ENCODE results near the gene KDM2A.
"Not testable (repeated sequence)": the region's sequence is repeated elsewhere in the genome, so short reads cannot be mapped to it uniquely, and the experiment has no call there.

The KDM2A gene

DNA sequence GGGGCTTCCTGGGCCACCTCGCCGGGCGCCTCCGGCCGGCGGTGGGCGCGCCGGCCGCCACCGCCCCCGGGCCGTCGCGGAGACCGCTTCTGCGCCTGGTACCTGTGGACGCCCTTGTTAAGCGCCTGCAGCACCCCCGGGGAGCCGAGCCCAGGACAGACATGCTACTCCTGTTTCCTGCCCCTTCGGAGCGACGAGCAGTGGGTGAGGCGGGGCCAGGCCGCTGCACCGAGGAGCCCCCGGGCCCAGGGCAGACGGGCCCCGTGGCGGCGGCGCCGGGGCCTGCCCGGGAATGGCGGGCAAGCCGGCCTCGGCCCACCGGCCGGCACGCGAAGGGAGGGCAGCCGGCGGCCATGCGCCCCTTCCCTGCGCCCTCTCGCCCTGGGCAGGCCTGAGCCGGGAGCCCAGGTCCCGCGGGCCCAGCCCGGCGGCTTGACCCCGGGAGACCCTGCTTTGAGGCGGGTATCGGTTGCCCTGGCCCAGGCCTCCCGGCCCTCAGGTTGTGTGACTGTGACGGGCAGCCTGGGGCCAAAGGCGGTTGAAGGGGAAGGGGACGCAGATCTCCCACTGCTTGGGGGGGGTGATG lies 789 bp upstream of the KDM2A start:
- peak overlapping the region; percentile 68; the same call in 1 of the 2 replicates for H3K27ac ChIP-seq (ENCODE audit: low read depth, low read length)
- H2AFZ ChIP-seq (ENCODE audit: low read length, unreplicated experiment) = peak overlapping the region; percentile 95
- H3K27me3 ChIP-seq (ENCODE audit: insufficient read depth, low read length) = no peaks in the 10 kb centered on the region
- H3K79me2 ChIP-seq (ENCODE audit: control insufficient read depth, insufficient read depth, low read length, unreplicated experiment) = peaks cover 41% of the 10 kb centered on the region
- H3K4me1 ChIP-seq (ENCODE audit: control insufficient read depth, insufficient read depth, low read length, unreplicated experiment) = no peaks in the 10 kb centered on the region
- H3K4me3 ChIP-seq (ENCODE audit: low read depth, low read length) = peak overlapping the region; percentile 72
- no peaks in the 10 kb centered on the region for H3K36me3 ChIP-seq (ENCODE audit: insufficient read depth, low read length)

DNA sequence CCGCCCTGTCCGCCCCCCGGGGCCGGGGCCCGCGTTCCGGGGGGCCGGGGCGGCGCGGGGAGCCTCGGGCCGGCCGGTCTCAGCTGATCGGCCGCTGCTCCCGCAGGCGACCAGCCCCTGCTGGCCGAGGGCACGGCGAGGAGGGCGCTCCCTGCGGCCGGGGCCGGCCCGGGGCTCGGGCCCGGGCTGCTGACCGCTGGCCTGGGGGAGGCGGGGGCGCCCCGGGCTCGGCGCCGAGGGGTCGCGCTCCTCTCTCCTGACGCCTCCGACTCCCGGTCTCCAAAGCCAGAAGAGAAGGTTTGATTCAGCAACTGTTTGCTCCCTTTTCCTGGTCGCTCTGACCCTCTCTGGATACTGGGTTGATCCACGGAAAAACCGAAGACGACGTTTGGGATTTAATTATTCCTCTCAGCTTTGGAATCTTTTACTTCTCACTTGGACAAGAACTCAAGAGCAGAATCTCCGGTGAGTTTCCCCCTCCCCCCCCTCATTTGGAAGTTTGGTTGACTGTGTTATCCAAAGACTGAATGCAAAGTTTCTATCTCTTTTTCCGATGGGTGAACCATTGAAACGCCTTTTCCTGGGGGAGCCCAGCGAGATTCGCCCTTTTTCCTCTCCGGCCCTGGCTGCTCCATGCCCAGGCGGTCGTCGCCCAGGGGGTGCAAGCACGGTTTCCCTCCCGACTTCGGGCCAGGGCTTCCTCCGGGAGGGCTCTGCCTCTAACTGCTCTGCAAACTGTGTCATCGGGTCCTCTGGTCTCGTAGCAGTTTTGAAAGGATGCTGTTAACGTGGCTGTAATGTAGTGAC lies 725 bp downstream of the KDM2A start:
- Histone ChIP-seq H2AFZ (ENCODE audit: low read length, unreplicated experiment) (peak overlapping the region; percentile 23), H3K36me3 (ENCODE audit: insufficient read depth, low read length) (no peaks in the 10 kb centered on the region), H3K79me2 (ENCODE audit: control insufficient read depth, insufficient read depth, low read length, unreplicated experiment) (peaks cover 48% of the 10 kb centered on the region), H3K27ac (ENCODE audit: low read depth, low read length) (peak overlapping the region; percentile 61; the same call in 1 of the 2 replicates), H3K4me3 (ENCODE audit: low read depth, low read length) (peak overlapping the region; percentile 99), H3K27me3 (ENCODE audit: insufficient read depth, low read length) (no peaks in the 10 kb centered on the region), H3K4me1 (ENCODE audit: control insufficient read depth, insufficient read depth, low read length, unreplicated experiment) (no peaks in the 10 kb centered on the region)

DNA sequence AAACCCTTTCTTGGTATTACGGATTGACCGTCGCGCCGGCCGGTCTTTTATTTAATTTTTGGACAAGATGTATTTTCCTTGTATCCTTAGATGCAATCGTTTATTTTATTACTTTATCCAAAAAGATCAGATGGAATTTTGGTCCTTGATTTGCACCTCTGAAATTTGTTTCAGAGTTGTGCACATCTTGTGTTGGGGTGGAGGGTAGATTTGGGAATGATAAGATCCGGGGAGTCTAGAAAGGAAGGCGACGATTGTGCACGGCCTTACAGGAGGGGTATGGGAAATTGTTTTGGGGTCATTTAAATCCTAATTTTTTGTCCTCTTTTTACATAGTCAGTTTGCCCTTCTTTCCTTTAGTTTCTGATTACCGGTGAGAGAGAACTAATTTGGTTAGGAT lies 1.4 kb downstream of the KDM2A start:
- no peaks in the 10 kb centered on the region for H3K4me1 ChIP-seq (ENCODE audit: control insufficient read depth, insufficient read depth, low read length, unreplicated experiment)
- H2AFZ ChIP-seq (ENCODE audit: low read length, unreplicated experiment) = no peak overlapping the region
- peaks cover 54% of the 10 kb centered on the region for H3K79me2 ChIP-seq (ENCODE audit: control insufficient read depth, insufficient read depth, low read length, unreplicated experiment)
- H3K27me3 ChIP-seq (ENCODE audit: insufficient read depth, low read length) = no peaks in the 10 kb centered on the region
- peak overlapping the region; percentile 99 for H3K4me3 ChIP-seq (ENCODE audit: low read depth, low read length)
- H3K36me3 ChIP-seq (ENCODE audit: insufficient read depth, low read length) = peaks cover 4% of the 10 kb centered on the region; the same call in 1 of the 2 replicates
- peak overlapping the region; percentile 9; the same call in 1 of the 2 replicates for H3K27ac ChIP-seq (ENCODE audit: low read depth, low read length)

DNA sequence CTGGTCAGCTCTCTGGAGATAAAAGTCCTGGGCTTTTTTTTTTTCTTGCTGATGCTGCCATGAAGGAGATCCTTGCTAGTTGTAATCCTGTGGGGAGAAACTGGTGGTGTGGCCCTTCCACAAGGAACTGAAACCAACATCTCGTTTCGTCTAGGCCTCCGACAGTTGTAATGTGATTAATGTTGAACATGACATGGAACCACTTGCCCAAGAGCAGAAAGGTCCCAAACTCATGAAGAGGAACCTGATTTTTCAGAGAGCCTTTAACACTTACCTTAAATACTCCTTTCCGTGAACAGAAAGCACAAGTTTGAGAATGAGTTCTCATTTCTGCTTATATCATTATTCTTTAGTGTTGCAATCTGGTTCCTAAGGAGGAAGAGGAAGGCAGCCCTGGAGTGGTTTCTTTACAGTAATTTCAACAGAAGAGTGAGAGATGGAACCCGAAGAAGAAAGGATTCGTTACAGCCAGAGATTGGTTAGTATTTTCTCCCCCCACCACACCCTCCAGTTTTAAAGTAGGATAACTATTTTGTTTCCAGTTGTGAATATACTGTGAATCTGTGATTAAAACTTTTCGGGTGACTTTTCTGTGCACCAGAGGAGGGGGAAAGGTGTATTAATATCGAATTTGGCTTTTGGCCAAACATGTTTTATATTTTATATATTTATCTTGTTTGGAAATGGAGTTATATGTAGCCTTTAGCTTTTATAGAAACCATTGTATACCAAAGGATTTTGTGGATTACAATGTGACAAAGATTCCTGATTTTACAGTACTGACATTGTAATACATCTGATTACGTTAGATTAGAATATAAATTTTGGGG lies 2.0 kb downstream of the KDM2A start:
- peaks cover 59% of the 10 kb centered on the region for H3K79me2 ChIP-seq (ENCODE audit: control insufficient read depth, insufficient read depth, low read length, unreplicated experiment)
- peak overlapping the region; percentile 9; the same call in 1 of the 2 replicates for H3K27ac ChIP-seq (ENCODE audit: low read depth, low read length)
- H3K4me1 ChIP-seq (ENCODE audit: control insufficient read depth, insufficient read depth, low read length, unreplicated experiment) = no peaks in the 10 kb centered on the region
- H3K27me3 ChIP-seq (ENCODE audit: insufficient read depth, low read length) = no peaks in the 10 kb centered on the region
- H3K4me3 ChIP-seq (ENCODE audit: low read depth, low read length) = peak overlapping the region; percentile 99
- H2AFZ ChIP-seq (ENCODE audit: low read length, unreplicated experiment) = peak overlapping the region; percentile 1
- H3K36me3 ChIP-seq (ENCODE audit: insufficient read depth, low read length) = peaks cover 4% of the 10 kb centered on the region; the same call in 1 of the 2 replicates

DNA sequence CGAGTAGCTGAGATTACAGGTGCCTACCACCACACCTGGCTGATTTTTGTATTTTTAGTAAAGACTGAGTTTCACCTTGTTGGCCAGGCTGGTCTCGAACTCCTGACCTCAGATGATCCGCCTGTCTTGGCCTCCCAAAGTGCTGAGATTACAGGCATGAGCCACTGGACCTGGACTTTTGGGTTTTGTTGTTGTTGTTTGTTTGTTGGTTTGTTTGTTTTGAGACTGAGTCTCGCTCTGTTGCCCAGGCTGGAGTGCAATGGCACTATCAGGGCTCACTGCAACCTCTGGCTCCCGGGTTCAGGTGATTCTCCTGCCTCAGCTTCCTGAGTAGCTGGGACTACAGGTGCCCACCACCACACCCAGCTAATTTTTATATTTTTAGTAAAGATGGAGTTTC lies 4.7 kb downstream of the KDM2A start:
- not testable (repeated sequence) for H2AFZ ChIP-seq (ENCODE audit: low read length, unreplicated experiment); H3K4me3 ChIP-seq (ENCODE audit: low read depth, low read length); H3K27me3 ChIP-seq (ENCODE audit: insufficient read depth, low read length); H3K4me1 ChIP-seq (ENCODE audit: control insufficient read depth, insufficient read depth, low read length, unreplicated experiment); H3K27ac ChIP-seq (ENCODE audit: low read depth, low read length)
- peaks cover 10% of the 10 kb centered on the region; the same call in 1 of the 2 replicates for H3K36me3 ChIP-seq (ENCODE audit: insufficient read depth, low read length)
- H3K79me2 ChIP-seq (ENCODE audit: control insufficient read depth, insufficient read depth, low read length, unreplicated experiment) = peaks cover 84% of the 10 kb centered on the region

DNA sequence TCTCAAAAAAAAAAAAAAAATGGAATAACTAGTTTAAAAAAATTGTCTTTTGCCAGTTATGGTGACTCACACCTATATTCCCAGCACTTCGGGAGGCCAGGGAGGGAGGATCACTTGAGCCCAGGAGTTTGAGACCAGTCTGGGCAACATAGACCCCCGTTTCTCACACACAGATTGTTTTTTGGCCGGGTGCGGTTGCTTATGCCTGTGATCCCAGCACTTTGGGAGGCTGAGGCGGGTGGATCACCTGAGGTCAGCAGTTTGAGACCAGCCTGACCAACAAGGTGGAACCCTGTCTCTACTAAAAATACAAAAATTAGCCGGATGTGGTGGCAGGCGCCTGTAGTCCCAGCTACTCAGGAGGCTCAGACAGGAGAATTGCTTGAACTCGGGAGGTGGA lies 7.2 kb downstream of the KDM2A start:
- H3K27me3 ChIP-seq (ENCODE audit: insufficient read depth, low read length); H2AFZ ChIP-seq (ENCODE audit: low read length, unreplicated experiment); H3K27ac ChIP-seq (ENCODE audit: low read depth, low read length); H3K4me1 ChIP-seq (ENCODE audit: control insufficient read depth, insufficient read depth, low read length, unreplicated experiment); H3K4me3 ChIP-seq (ENCODE audit: low read depth, low read length): not testable (repeated sequence)
- H3K79me2 ChIP-seq (ENCODE audit: control insufficient read depth, insufficient read depth, low read length, unreplicated experiment) = peaks cover 83% of the 10 kb centered on the region
- peaks cover 10% of the 10 kb centered on the region for H3K36me3 ChIP-seq (ENCODE audit: insufficient read depth, low read length)

DNA sequence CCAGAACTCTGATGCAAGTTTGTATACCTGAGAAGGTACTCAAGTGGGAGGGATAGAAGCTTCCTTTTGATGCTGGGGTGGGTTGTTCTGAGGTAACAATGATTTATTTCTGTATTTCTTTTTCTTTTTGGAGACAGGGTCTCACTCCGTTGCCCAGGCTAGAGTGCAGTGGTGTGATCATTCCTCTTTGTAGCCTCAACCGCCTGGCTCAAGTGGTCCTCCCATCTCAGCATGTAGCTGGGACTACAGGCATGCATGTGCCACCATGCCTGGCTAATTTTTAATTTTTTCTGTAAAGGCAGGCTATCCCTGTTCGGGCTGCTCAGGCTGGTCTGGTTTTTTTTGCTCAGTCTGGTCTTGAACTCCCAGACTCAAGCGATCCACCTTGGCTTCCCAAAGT lies 7.9 kb downstream of the KDM2A start:
- no peak overlapping the region for H3K27ac ChIP-seq (ENCODE audit: low read depth, low read length)
- no peak overlapping the region for H3K4me3 ChIP-seq (ENCODE audit: low read depth, low read length)
- peaks cover 15% of the 10 kb centered on the region for H3K36me3 ChIP-seq (ENCODE audit: insufficient read depth, low read length)
- H3K4me1 ChIP-seq (ENCODE audit: control insufficient read depth, insufficient read depth, low read length, unreplicated experiment) = no peaks in the 10 kb centered on the region
- H3K27me3 ChIP-seq (ENCODE audit: insufficient read depth, low read length) = no peaks in the 10 kb centered on the region
- peaks cover 83% of the 10 kb centered on the region for H3K79me2 ChIP-seq (ENCODE audit: control insufficient read depth, insufficient read depth, low read length, unreplicated experiment)
- no peak overlapping the region for H2AFZ ChIP-seq (ENCODE audit: low read length, unreplicated experiment)

DNA sequence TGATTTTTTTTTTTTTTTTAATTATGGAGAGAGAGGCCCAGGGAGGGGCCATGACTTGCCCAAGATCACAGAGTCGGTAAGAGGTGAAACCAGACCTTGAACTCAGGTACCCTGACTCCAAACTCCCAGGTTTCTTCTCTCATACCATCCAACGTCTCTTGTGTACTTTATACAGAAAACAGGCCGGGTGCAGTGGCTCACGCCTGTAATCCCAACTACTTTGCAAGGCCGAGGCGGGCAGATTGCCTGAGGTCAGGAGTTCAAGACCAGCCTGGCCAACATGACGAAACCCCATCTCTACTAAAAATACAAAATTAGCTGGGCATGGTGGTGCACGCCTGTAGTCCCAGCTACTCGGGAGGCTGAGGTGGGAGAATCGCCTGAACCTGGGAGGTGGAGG lies 11.8 kb downstream of the KDM2A start:
- H2AFZ ChIP-seq (ENCODE audit: low read length, unreplicated experiment); H3K4me3 ChIP-seq (ENCODE audit: low read depth, low read length); H3K27ac ChIP-seq (ENCODE audit: low read depth, low read length); H3K27me3 ChIP-seq (ENCODE audit: insufficient read depth, low read length); H3K4me1 ChIP-seq (ENCODE audit: control insufficient read depth, insufficient read depth, low read length, unreplicated experiment): not testable (repeated sequence)
- H3K36me3 ChIP-seq (ENCODE audit: insufficient read depth, low read length) = peaks cover 39% of the 10 kb centered on the region
- H3K79me2 ChIP-seq (ENCODE audit: control insufficient read depth, insufficient read depth, low read length, unreplicated experiment) = peaks cover 76% of the 10 kb centered on the region

DNA sequence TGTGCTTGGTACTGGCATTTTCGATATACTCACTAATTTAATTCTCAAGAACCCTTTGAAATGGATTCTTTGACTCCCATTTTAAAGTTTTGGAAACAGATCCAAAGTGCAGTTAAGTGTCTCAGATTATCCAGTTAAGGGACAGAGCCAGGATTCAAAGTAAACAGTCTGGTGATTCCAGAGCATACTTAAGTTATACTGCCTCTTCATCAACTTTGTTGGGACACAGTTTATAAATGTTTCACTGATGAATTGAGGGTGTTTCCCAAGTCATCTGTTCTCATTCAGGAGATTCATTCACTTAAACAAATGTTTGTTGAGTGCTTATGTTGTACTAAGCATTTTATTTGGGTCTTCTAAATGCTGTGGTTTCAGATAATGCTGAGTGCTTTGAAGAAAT lies 17.1 kb downstream of the KDM2A start:
- Histone ChIP-seq H3K36me3 (ENCODE audit: insufficient read depth, low read length) (peaks cover 49% of the 10 kb centered on the region), H3K27me3 (ENCODE audit: insufficient read depth, low read length) (no peaks in the 10 kb centered on the region), H3K79me2 (ENCODE audit: control insufficient read depth, insufficient read depth, low read length, unreplicated experiment) (peaks cover 74% of the 10 kb centered on the region)

DNA sequence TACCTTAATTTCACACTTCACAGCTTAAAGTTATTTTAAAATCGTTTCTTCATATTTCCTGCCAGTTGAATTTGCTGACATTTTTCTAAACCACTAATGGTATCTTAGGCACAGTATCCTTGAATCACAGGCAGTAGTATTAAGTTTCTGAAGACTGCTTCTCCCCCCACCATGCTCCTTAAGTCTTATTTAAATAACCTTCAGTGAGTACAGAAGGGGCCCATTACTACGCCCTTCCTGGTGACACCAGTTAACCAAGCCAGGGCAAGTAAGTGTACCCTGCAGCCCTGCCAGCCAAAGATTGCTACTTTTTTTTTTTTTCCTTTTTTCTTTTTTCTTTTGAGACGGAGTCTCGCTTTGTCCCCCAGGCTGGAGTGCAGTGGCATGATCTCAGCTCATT lies 19.9 kb downstream of the KDM2A start:
- H3K4me3 ChIP-seq (ENCODE audit: low read depth, low read length) = no peak overlapping the region
- H3K79me2 ChIP-seq (ENCODE audit: control insufficient read depth, insufficient read depth, low read length, unreplicated experiment) = peaks cover 64% of the 10 kb centered on the region
- H2AFZ ChIP-seq (ENCODE audit: low read length, unreplicated experiment) = no peak overlapping the region
- H3K4me1 ChIP-seq (ENCODE audit: control insufficient read depth, insufficient read depth, low read length, unreplicated experiment) = no peaks in the 10 kb centered on the region
- no peak overlapping the region for H3K27ac ChIP-seq (ENCODE audit: low read depth, low read length)
- peaks cover 38% of the 10 kb centered on the region for H3K36me3 ChIP-seq (ENCODE audit: insufficient read depth, low read length)
- no peaks in the 10 kb centered on the region for H3K27me3 ChIP-seq (ENCODE audit: insufficient read depth, low read length)

More for the DNA sequence above, 17.1 kb downstream of the KDM2A start:
- no peak overlapping the region for H3K4me3 ChIP-seq (ENCODE audit: low read depth, low read length)
- H3K27ac ChIP-seq (ENCODE audit: low read depth, low read length) = no peak overlapping the region
- no peak overlapping the region for H2AFZ ChIP-seq (ENCODE audit: low read length, unreplicated experiment)
- H3K4me1 ChIP-seq (ENCODE audit: control insufficient read depth, insufficient read depth, low read length, unreplicated experiment) = no peaks in the 10 kb centered on the region

All from ACC112 (cell line).